Measurements from ENCODE around the gene DPYSL5. TPM values are rescaled to one million over a fixed set of nuclear protein-coding genes. Genes with fewer than 3 reads are reported as not detected.

DPYSL5 gene
- total and polyA plus RNA-seq, 10 of the 15 experiments (the other 5 are each of a cell fraction or from before 2014, with no cell fraction given) = not detected

DNA sequence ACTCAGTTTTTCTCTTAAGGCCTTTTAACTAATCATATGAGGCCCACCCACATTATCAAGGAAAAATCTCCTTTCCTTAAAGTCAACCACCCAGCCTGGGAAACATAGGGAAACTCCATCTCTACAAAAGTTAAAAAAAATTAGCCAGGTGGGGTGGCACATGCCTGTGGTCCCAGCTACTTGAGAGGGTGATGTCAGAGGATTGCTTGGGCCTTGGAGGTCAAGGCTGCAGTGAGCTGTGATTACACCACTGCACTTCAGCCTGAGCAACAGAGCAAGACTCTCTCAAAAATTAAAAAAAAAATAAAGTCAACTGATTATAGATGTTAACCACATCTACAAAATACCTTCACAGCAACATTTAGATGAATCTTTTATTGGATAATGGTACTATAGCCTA is 5.8 kb downstream of the DPYSL5 start:
- TF ChIP-seq BCL11A (IDR thresholded peaks at IDR 0.05; ENCODE audit: low read depth, low read length) = no peak
- TF ChIP-seq MEF2A (IDR thresholded peaks at IDR 0.05; ENCODE audit: insufficient read depth, low read depth, low read length) = no peak
- TF ChIP-seq NRF1 (conservative IDR thresholded peaks at IDR 0.05; ENCODE audit: low read depth, low read length) = no peak
- no peak for TF ChIP-seq HDAC6 (IDR thresholded peaks at IDR 0.05; ENCODE audit: unreplicated experiment)
- TF ChIP-seq YY1 (IDR thresholded peaks at IDR 0.05; ENCODE audit: low read depth, low read length) = no peak
- TF ChIP-seq RCOR1 (conservative IDR thresholded peaks at IDR 0.05; ENCODE audit: low read depth, low read length) = no peak
- TF ChIP-seq RB1 (IDR thresholded peaks at IDR 0.05; ENCODE audit: borderline replicate concordance) = no peak
- no peak for TF ChIP-seq SMARCA5 (IDR thresholded peaks at IDR 0.05)
- TF ChIP-seq CBX5 (IDR thresholded peaks at IDR 0.05; ENCODE audit: low read depth) = no peak
- BruUV-seq (replicated peaks) = no TSS peak
- Histone ChIP-seq H3K79me2 (ENCODE audit: control insufficient read depth, insufficient read depth, low read length) (no peaks in the 10 kb centered on the region), H2AFZ (ENCODE audit: control insufficient read depth, low read depth, low read length) (no peak overlapping the region), H4K20me1 (ENCODE audit: control insufficient read depth, insufficient read depth) (no peaks in the 10 kb centered on the region), H3K36me3 (ENCODE audit: control insufficient read depth in 2 of 2, insufficient read depth in 2 of 2, low read length in 1 of 2) (no peaks in the 10 kb centered on the region), H3K4me1 (ENCODE audit: control insufficient read depth, insufficient read depth, low read length) (no peaks in the 10 kb centered on the region), H3K27ac (ENCODE audit: control insufficient read depth, insufficient read depth) (no peak overlapping the region), H3K27me3 (replicated peaks in 1 of 2; ENCODE audit: control insufficient read depth in 2 of 2, insufficient read depth in 2 of 2, low read length in 1 of 2) (peaks cover 3 to 12% of the 10 kb centered on the region in 2 experiments; a peak in 3 of 4 replicates), H3K9ac (ENCODE audit: control insufficient read depth, insufficient read depth, low read length) (no peak overlapping the region), H3K4me2 (ENCODE audit: control insufficient read depth, insufficient read depth) (no peak overlapping the region), H3K9me3 (replicated peaks; ENCODE audit: control insufficient read depth, insufficient read depth, low read length) (no peaks in the 10 kb centered on the region), H3K4me3 (no peak overlapping the region)
- ChIA-PET RAD21 (ENCODE audit: unreplicated experiment) (no interaction called here), SMC1A (ENCODE audit: uncharacterized antibody, unreplicated experiment) (interaction anchor here (1.6 kb wide), 1 partner anchor 8 kb away, joined by 5 read pairs; no protein-coding TSS in a partner anchor), POLR2A (no interaction called here), CTCF (interaction anchor here (0.6 kb wide), 1 partner anchor 22 kb away, joined by 3 read pairs; no protein-coding TSS in a partner anchor)
- DNase-seq (ENCODE audit: low read depth, low spot score) (no peak), FAIRE-seq (no peak), ATAC-seq (no peak)
- in situ Hi-C loops (cut with MboI) (no loop called here), intact Hi-C loops (cut with micrococcal nuclease; ENCODE audit: unreplicated experiment) (no loop called here)

DNA sequence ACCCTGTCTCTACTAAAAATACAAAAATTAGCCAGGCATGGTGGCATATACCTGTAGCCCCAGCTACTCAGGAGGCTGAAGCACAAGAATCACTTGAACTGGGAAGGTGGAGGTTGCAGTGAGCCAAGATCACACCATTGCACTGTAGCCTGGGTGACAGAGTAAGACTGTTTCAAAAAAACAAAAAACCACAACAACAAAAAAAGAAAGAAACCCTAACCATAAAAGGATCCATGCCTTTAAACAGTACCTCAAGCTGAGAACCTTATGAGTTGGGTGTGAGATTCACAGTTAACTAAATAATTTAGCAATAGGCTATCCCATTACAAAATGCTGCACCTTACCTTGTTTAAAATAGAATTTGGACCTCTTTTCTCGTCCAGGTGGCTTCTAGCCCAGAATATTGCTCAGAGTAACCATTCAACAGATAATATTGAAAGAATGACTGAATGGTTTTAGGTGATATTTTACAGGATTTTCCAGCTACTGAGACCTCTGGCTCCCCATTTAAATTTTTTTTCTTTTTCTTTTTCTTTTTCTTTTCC is 6.4 kb downstream of the DPYSL5 start:
- ChIA-PET SMC1A (ENCODE audit: uncharacterized antibody, unreplicated experiment) (interaction anchor here (1.6 kb wide), 1 partner anchor 8 kb away, joined by 5 read pairs; no protein-coding TSS in a partner anchor), RAD21 (ENCODE audit: unreplicated experiment) (no interaction called here), CTCF (interaction anchor here (0.6 to 0.9 kb wide), 3 partner anchors 23 to 87 kb away, joined by 3 to 4 read pairs (median 3); no protein-coding TSS in a partner anchor), POLR2A (no interaction called here)
- Histone ChIP-seq H3K27me3 (replicated peaks in 1 of 2; ENCODE audit: control insufficient read depth in 2 of 2, insufficient read depth in 2 of 2, low read length in 1 of 2) (peaks cover 3 to 8% of the 10 kb centered on the region in 2 experiments; a peak in 3 of 4 replicates), H3K9me3 (replicated peaks; ENCODE audit: control insufficient read depth, insufficient read depth, low read length) (no peaks in the 10 kb centered on the region), H3K79me2 (ENCODE audit: control insufficient read depth, insufficient read depth, low read length) (no peaks in the 10 kb centered on the region), H3K9ac (ENCODE audit: control insufficient read depth, insufficient read depth, low read length) (no peak overlapping the region), H2AFZ (ENCODE audit: control insufficient read depth, low read depth, low read length) (no peak overlapping the region), H4K20me1 (ENCODE audit: control insufficient read depth, insufficient read depth) (no peaks in the 10 kb centered on the region), H3K4me2 (ENCODE audit: control insufficient read depth, insufficient read depth) (no peak overlapping the region), H3K4me3 (no peak overlapping the region), H3K4me1 (ENCODE audit: control insufficient read depth, insufficient read depth, low read length) (no peaks in the 10 kb centered on the region), H3K36me3 (ENCODE audit: control insufficient read depth in 2 of 2, insufficient read depth in 2 of 2, low read length in 1 of 2) (no peaks in the 10 kb centered on the region), H3K27ac (ENCODE audit: control insufficient read depth, insufficient read depth) (no peak overlapping the region)
- no peak for FAIRE-seq
- BruUV-seq (replicated peaks) = no TSS peak
- in situ Hi-C loops (cut with MboI) = no loop called here
- ATAC-seq = no peak
- DNase-seq (ENCODE audit: low read depth, low spot score) = no peak
- intact Hi-C loops (cut with micrococcal nuclease; ENCODE audit: unreplicated experiment) = no loop called here
- 0% methylated on average over 1 of the region's 1 CpG for WGBS (ENCODE audit: insufficient coverage, insufficient replicate concordance, low lambda C conversion rate, missing lambda C conversion rate)
- TF ChIP-seq, protein P1, sequence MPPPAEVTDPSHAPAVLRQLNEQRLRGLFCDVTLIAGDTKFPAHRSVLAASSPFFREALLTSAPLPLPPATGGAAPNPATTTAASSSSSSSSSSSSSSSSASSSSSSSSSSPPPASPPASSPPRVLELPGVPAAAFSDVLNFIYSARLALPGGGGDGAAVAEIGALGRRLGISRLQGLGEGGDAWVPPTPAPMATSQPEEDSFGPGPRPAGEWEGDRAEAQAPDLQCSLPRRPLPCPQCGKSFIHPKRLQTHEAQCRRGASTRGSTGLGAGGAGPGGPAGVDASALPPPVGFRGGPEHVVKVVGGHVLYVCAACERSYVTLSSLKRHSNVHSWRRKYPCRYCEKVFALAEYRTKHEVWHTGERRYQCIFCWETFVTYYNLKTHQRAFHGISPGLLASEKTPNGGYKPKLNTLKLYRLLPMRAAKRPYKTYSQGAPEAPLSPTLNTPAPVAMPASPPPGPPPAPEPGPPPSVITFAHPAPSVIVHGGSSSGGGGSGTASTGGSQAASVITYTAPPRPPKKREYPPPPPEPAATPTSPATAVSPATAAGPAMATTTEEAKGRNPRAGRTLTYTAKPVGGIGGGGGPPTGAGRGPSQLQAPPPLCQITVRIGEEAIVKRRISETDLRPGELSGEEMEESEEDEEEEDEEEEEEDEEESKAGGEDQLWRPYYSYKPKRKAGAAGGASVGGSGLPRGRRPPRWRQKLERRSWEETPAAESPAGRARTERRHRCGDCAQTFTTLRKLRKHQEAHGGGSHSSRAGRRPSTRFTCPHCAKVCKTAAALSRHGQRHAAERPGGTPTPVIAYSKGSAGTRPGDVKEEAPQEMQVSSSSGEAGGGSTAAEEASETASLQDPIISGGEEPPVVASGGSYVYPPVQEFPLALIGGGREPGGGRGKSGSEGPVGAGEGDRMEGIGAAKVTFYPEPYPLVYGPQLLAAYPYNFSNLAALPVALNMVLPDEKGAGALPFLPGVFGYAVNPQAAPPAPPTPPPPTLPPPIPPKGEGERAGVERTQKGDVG (CRISPR knock-in tag; IDR thresholded peaks at IDR 0.05) = no peak
- TF ChIP-seq ZSCAN29 (IDR thresholded peaks at IDR 0.05) = no peak
- no peak for TF ChIP-seq BRCA1 (IDR thresholded peaks at IDR 0.05; ENCODE audit: low read depth, low read length)
- no peak for TF ChIP-seq SIX5 (IDR thresholded peaks at IDR 0.05; ENCODE audit: low read depth, low read length, severe bottlenecking)
- TF ChIP-seq RAD21 (IDR thresholded peaks at IDR 0.05; ENCODE audit: insufficient read depth, low read depth, low read length) = no peak
- TF ChIP-seq HDGF (IDR thresholded peaks at IDR 0.05) = no peak
- TF ChIP-seq SMC3 (IDR thresholded peaks at IDR 0.05; ENCODE audit: borderline replicate concordance, low read length) = no peak
- no peak for TF ChIP-seq HCFC1 (IDR thresholded peaks at IDR 0.05; ENCODE audit: low read length)
- no peak for TF ChIP-seq SMAD5 (IDR thresholded peaks at IDR 0.05; ENCODE audit: low read depth)

All from GM12878 (cell line).